Esophagus (tissue), 2 donors: ENCODE results near the gene ACLY. TPM values are rescaled to one million over a fixed set of nuclear protein-coding genes. Genes with fewer than 3 reads are reported as not detected.

Experiments
- H3K27ac ChIP-seq, 2 donors: one replicate each; pipeline ENCODE4 v1.5.1; 2013; ENCODE audit warnings: low read depth in 2 of 2, mild to moderate bottlenecking in 2 of 2, inconsistent platforms in 1 of 2, low read length in 1 of 2, moderate library complexity in 1 of 2
- H3K27me3 ChIP-seq, 2 donors: one replicate each; pipeline ENCODE4 v1.6.1; 2013; ENCODE audit warnings: low read length in 2 of 2, control low read depth in 1 of 2, mild to moderate bottlenecking in 1 of 2; ENCODE audit not compliant: insufficient read depth in 2 of 2, control insufficient read depth in 1 of 2
- H3K36me3 ChIP-seq, 2 donors: one replicate each; pipeline ENCODE4 v1.6.1; 2013; ENCODE audit warnings: low read length in 1 of 2; ENCODE audit not compliant: control insufficient read depth in 2 of 2, insufficient read depth in 2 of 2
- H3K4me1 ChIP-seq, 2 donors: one replicate each; pipeline ENCODE4 v1.6.1; 2013; ENCODE audit warnings: low read length in 1 of 2; ENCODE audit not compliant: control insufficient read depth in 2 of 2, insufficient read depth in 2 of 2
- H3K4me3 ChIP-seq, 2 donors: one replicate each; pipeline ENCODE4 v1.5.1; 2013; ENCODE audit warnings: low read length in 2 of 2, mild to moderate bottlenecking in 2 of 2, low read depth in 1 of 2, moderate library complexity in 1 of 2
- H3K9me3 ChIP-seq, 2 donors: one replicate each; pipeline ENCODE4 v1.6.1; 2013; ENCODE audit warnings: mild to moderate bottlenecking in 2 of 2, low read depth in 1 of 2, low read length in 1 of 2, moderate library complexity in 1 of 2; ENCODE audit not compliant: control insufficient read depth in 2 of 2, insufficient read depth in 1 of 2
- WGBS, 2 donors: extraction: QIAGEN DNeasy Blood & Tissue Kit; methylation state at CpG; one replicate each; pipeline ENCODE4 v1.1.7; 2013; 5-methylcytosine and 5-hydroxymethylcytosine counted together
- polyA plus RNA-seq, 2 donors: library from polyadenylated mRNA; stranded (reverse); fragments of 200-250 nt; gene quantifications; one replicate each; pipeline ENCODE4 v1.2.3, GENCODE V29; 2013
- donor health status: healthy with polysubstance abuse.
- donor health status: Bipolar disorder and iron deficiency.

Gene ACLY
- polyA plus RNA-seq, 2 donors = 16.4 to 27.1 TPM

GRCh38 chr17:41959336-41960095 is 40.8 kb upstream of the ACLY start:
- Histone ChIP-seq H3K27ac (no peak overlapping the region), H3K9me3 (no peaks in the 10 kb centered on the region), H3K4me3 (no peak overlapping the region), H3K27me3 (no peaks in the 10 kb centered on the region), H3K36me3 (no peaks in the 10 kb centered on the region), H3K4me1 (no peaks in the 10 kb centered on the region)
- 52 to 60% methylated on average over 17 of the region's 17 CpGs for WGBS, 2 donors

- WGBS, 2 donors = 69 to 78% methylated on average over 2 of the region's 2 CpGs
- Histone ChIP-seq H3K36me3 (no peaks in the 10 kb centered on the region), H3K4me1 (no peaks in the 10 kb centered on the region), H3K27ac (no peak overlapping the region), H3K4me3 (no peak overlapping the region), H3K9me3 (no peaks in the 10 kb centered on the region), H3K27me3 (no peaks in the 10 kb centered on the region)
Observed at GRCh38 chr17:41959030-41959335, 40.2 kb upstream of the ACLY start.

- no peaks in the 10 kb centered on the region for H3K36me3 ChIP-seq
- H3K4me1 ChIP-seq = no peaks in the 10 kb centered on the region
- H3K27ac ChIP-seq = no peak overlapping the region
- H3K27me3 ChIP-seq = no peaks in the 10 kb centered on the region
- no peak overlapping the region for H3K4me3 ChIP-seq
- no peaks in the 10 kb centered on the region for H3K9me3 ChIP-seq
- WGBS, 2 donors = 76 to 86% methylated on average over 6 of the region's 6 CpGs
Observed at GRCh38 chr17:41957869-41958439, 39.2 kb upstream of the ACLY start.

GRCh38 chr17:41957031-41957868 is 38.5 kb upstream of the ACLY start:
- no peaks in the 10 kb centered on the region for H3K9me3 ChIP-seq
- no peak overlapping the region for H3K27ac ChIP-seq
- H3K27me3 ChIP-seq = no peaks in the 10 kb centered on the region
- WGBS, 2 donors = 75 to 79% methylated on average over 11 of the region's 11 CpGs
- H3K4me3 ChIP-seq = no peak overlapping the region
- no peaks in the 10 kb centered on the region for H3K4me1 ChIP-seq
- H3K36me3 ChIP-seq = no peaks in the 10 kb centered on the region

GRCh38 chr17:41956522-41956921 is 37.8 kb upstream of the ACLY start:
- Histone ChIP-seq H3K27me3 (no peaks in the 10 kb centered on the region), H3K36me3 (no peaks in the 10 kb centered on the region), H3K4me1 (no peaks in the 10 kb centered on the region), H3K9me3 (no peaks in the 10 kb centered on the region), H3K27ac (no peak overlapping the region), H3K4me3 (no peak overlapping the region)
- 83 to 91% methylated on average over 6 of the region's 6 CpGs for WGBS, 2 donors

- Histone ChIP-seq H3K27ac (no peak overlapping the region), H3K27me3 (no peaks in the 10 kb centered on the region), H3K36me3 (no peaks in the 10 kb centered on the region), H3K4me3 (no peak overlapping the region), H3K9me3 (no peaks in the 10 kb centered on the region), H3K4me1 (no peaks in the 10 kb centered on the region)
- 79 to 80% methylated on average over 11 of the region's 11 CpGs for WGBS, 2 donors
Observed at GRCh38 chr17:41948762-41949460, 30.2 kb upstream of the ACLY start.

- no peaks in the 10 kb centered on the region for H3K4me1 ChIP-seq
- no peaks in the 10 kb centered on the region for H3K27me3 ChIP-seq
- no peaks in the 10 kb centered on the region for H3K36me3 ChIP-seq
- WGBS, 2 donors = 69 to 76% methylated on average over 3 of the region's 3 CpGs
- no peak overlapping the region for H3K27ac ChIP-seq
- H3K9me3 ChIP-seq = no peaks in the 10 kb centered on the region
- no peak overlapping the region for H3K4me3 ChIP-seq
Observed at GRCh38 chr17:41944943-41945342, 26.2 kb upstream of the ACLY start.

GRCh38 chr17:41943492-41943891 is 24.7 kb upstream of the ACLY start:
- no peak overlapping the region for H3K4me3 ChIP-seq
- H3K4me1 ChIP-seq = no peaks in the 10 kb centered on the region
- H3K27ac ChIP-seq = no peak overlapping the region
- no peaks in the 10 kb centered on the region for H3K36me3 ChIP-seq
- WGBS, 2 donors = 93% methylated on average over 3 of the region's 3 CpGs
- no peaks in the 10 kb centered on the region for H3K9me3 ChIP-seq
- no peaks in the 10 kb centered on the region for H3K27me3 ChIP-seq

- no peaks in the 10 kb centered on the region for H3K9me3 ChIP-seq
- H3K27me3 ChIP-seq = no peaks in the 10 kb centered on the region
- H3K27ac ChIP-seq = no peak overlapping the region
- no peak overlapping the region for H3K4me3 ChIP-seq
- H3K4me1 ChIP-seq = no peaks in the 10 kb centered on the region
- no peaks in the 10 kb centered on the region for H3K36me3 ChIP-seq
- WGBS, 2 donors = 87 to 93% methylated on average over 8 of the region's 8 CpGs
Observed at GRCh38 chr17:41942626-41943373, 24.0 kb upstream of the ACLY start.
